EL (cell line): ENCODE data around the gene HOXC11.
A peak's percentile ranks its signal among the peaks of the same experiment; 100 is the strongest.

Experiments
- DNase-seq: peaks from one replicate; pipeline ENCODE4 v3.0.0-alpha.2; 2016

HOXC11 gene

DNA sequence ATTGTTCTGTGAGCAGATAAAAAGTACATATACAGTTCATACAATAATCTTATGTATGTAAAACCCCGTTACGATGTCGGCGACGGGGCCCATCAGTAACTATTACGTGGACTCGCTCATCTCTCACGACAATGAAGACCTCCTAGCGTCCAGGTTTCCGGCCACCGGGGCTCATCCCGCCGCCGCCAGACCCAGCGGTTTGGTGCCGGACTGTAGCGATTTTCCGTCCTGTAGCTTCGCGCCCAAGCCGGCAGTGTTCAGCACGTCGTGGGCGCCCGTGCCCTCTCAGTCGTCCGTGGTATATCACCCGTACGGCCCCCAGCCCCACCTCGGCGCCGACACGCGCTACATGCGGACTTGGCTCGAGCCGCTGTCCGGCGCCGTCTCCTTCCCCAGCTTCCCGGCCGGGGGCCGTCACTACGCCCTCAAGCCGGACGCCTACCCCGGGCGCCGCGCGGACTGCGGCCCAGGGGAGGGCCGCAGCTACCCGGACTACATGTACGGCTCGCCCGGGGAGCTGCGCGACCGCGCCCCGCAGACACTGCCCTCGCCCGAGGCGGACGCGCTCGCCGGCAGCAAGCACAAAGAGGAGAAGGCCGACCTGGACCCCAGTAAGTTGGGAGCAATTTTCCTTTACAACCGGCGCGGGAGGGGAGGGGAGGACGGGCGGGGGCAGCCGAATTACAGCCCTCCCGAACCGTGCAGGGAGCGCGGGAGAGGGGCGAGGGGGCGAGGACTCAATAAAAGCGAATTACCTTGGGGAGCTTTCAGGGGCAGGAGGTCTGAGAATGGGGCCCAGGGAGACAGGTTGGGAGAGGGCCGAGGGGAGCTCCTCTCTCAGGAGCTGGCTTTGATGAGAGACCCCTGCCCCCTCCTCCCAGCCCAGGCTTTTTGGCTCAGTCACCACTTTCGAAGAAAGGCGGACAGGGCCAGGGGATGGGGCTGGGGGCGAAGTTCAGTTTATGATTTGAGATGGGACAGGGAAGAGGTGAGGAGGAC lies 27.5 kb downstream of the HOXC11 start, which contains the start of gene HOXC9:
HOXC9 (plus strand) TSS at position 46 of the 999 bp plus-strand sequence; CDS start at position 74, 28 bp downstream.
- DNase-seq = peak; percentile 53

- no peak for DNase-seq
Measured at GRCh38 chr12:54001283-54002187, 28.6 kb downstream of the HOXC11 start.

GRCh38 chr12:54002278-54002914 lies 29.5 kb downstream of the HOXC11 start:
- DNase-seq = no peak

DNA sequence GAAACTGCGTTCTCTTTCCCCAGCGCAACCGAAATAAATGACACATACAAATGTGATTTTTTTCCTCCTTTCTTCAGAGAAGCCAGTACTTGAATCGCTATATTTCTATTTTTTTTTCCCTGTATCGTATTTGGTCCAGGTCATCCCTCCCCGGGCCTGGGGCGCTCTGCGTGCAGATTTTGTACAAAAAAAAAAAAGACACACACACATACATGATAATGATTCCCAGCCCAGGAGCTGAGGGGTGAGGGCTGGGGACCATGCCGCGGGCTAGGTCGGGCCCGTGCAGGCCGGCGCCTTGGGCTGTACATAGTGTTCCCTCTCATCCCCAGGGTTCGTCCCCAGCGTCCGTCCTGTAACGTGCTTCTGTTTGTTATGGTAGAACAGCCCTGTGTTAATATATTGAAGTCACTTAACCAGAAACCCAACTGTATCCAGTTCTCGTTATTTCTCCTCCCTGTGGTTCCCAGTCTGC lies 30.0 kb downstream of the HOXC11 start:
- DNase-seq = no peak

DNA sequence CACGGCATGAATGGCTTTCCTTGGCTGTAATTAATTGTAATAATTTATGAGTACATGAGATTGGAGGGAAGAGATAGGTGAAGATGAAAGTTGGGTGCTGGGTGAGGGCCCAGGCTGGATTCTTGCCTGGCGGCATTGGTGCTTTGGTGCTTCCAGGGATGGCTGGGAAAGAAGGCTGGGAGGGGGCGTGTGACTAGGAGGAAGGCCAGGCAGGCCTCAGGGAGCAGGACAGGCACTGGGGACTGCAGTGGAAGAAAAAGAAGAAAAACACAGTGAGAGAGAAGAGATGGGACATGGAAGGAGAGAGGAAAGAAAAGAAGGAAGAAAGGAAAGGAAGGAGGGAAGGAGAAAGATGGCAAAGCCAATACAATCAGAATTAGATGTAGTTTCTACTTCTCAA lies 30.7 kb downstream of the HOXC11 start:
- no peak for DNase-seq

GRCh38 chr12:54004063-54004840 lies 31.3 kb downstream of the HOXC11 start:
- no peak for DNase-seq

- no peak for DNase-seq
Measured at GRCh38 chr12:54004841-54005530, 32.1 kb downstream of the HOXC11 start.

DNA sequence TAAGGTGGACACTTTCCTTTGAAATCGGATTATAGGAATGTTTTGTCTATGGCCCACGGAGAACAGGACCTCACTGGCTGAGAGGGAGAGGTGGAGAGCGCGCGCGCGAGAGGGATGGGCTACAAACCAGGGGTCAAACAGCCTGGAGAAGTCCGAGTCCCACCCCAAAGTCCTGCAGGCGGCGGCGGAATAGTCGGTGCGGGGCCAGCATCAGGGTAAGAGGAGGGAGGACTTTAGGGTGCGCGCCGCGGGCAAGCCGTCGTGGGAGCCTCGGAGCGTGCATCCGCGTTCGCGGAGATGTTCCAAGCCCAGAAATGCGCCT lies 32.6 kb downstream of the HOXC11 start:
- no peak for DNase-seq

DNA sequence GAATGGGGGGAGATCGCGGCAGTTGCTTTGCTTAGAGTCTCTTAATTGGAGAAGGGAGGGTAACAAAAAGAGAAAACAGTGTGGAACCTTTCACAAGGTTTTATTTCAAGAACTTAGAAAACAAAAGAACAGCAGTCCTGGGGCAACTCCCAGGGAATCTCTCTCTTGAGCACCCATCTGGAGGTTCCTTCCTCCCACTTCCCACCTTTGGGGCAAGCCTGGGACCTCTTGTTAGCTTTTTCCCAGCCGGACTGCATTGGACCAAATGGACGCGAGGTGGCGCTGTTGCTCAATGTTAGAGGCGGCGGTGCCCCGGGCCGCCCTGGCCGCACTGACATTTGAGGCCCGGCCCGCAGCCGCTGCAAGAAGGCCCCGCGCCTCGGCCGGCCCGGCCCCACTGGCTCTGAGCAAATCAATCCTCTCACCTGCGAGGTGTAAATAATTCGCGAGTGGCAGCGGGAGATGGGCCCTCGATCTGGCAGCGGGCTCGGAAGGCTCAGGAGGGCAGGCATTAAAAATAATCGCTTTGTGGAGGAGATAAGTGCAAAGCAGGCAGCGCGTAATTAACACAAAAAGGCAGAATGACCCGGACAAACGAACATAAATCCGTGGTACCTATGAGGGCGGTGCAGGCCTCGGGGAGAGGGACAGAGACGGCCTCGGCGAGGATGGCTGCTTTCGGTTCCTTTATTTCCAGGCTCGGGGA lies 33.1 kb downstream of the HOXC11 start:
- DNase-seq = peak; percentile 80

DNA sequence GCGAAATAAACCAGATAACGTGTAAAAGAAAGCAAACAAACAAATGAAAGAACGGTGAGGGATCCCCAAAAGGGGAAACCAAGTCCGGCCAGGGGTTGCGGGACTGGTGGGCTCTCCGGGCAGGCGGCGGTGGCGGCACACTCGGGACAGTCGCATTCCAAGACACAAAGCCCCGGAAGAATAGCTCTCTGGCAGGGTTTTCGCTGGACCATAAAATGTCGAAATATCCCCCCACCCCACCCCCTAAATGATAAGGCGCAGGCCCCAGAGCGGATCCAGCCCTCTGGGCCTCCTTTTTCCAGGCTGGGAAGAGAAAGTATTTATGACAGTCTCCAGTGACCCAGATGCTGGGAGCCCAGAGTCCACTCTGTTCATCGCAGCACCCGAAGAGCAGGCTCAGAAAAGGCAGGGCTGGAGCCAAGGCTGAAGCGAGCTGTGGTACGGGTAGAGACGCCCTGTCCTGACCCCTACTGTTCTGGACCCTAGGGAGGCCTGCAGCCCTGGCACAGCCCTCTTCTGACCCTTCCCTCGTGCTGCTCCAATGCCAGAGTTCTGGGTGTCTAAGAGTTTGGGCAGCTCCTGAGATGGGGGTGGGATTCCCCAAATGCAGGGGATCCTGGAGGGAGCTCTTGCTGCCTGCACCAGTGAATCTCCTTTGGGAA lies 33.8 kb downstream of the HOXC11 start:
- DNase-seq = no peak

- no peak for DNase-seq
Measured at GRCh38 chr12:54007538-54008259, 34.8 kb downstream of the HOXC11 start.

GRCh38 chr12:54008260-54008552 lies 35.3 kb downstream of the HOXC11 start:
- DNase-seq = no peak

GRCh38 chr12:54009171-54010052 lies 36.5 kb downstream of the HOXC11 start:
- DNase-seq = peak; percentile 49

DNA sequence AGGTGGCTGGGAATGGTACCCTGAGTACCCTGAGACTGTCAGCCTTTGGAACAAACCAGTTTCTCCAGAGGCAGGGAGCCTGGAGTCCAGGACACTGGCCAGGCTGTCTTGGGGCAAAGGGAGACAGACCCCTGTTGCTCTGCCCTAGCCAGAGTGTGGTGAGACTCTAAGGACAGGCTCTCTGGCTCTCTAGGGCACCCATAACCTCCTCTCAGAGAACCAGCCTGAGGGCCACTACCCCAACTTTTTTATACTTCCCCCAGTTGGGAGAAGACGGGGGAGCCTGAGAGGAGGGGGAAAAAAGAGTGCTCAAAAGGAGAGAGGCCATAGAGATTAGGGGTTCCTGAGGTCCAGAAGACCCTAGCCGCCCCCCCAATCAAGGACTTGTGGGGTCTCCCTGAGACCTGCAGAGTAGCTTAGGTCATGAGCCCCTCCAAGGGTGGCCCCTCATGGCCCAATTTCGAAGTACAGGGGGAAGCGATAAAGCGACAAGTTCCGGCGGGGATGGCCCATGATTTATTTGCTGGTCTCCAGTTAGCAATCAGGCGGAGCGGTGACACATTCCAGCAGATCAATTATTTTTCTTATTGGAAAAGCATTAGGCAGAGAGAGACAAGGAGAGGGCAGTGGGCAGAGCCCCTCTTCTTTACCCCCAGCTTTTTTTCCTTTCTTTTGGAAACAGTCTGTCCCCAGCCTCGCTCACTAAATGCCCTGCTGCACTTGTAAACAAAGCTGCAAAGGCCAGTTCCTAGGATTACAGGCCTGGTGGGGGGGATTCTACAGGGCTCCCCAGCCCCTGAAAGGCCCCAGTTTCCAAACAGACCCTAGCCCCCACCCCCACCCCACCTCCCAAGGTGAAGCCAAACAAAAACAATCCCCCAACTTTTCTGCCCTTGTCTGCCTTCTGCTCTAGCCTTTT lies 37.4 kb downstream of the HOXC11 start:
- DNase-seq = no peak

DNA sequence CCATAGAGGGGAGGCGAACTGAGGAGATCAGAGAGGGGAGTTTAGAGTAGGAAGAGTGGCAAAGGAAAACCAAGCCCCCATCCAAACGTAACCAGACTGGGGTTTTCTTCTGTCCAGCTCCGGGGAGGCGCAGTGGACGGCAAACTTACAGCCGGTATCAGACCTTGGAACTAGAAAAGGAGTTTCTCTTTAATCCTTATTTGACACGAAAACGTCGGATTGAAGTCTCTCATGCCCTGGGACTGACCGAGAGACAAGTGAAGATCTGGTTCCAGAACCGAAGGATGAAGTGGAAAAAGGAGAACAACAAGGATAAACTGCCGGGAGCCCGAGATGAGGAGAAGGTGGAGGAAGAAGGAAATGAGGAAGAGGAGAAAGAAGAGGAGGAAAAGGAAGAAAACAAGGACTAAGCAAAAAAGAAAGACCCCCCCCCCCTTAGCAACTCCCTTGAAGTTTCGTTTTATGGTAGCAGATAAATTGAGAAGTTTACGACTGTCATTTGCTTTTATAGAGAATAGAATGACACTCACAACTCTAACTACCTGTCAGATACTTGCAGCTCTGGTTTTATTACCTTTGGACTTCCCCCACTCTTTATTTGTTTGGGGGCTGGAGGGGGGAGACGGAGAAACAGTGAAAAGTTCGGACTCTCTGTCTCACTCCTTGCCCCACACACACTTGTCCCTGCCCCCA lies 38.2 kb downstream of the HOXC11 start:
- no peak for DNase-seq

- no peak for DNase-seq
Measured at GRCh38 chr12:54011665-54012532, 39.0 kb downstream of the HOXC11 start.
